Activated naive CD8-positive, alpha-beta T cell treated with anti-CD3 and anti-CD28 coated beads, Interleukin-2, amount 10 ng/mL, durations not matched to agents 7 days and 5 days (primary cell): Measurements from ENCODE around the gene DSTN. TPM values are rescaled to one million over a fixed set of nuclear protein-coding genes. Genes with fewer than 3 reads are reported as not detected.

Experiments
- ATAC-seq: fragments of 150-1000 bp; cut with Tn5 transposase; one replicate; pipeline ENCODE4 v1.10.0; 2021; ENCODE audit warnings: low read depth, moderate library complexity
- POLR2A ChIA-PET: fragments of 350-600 bp; sonication (Branson Sonifier 250); formaldehyde crosslinking; loops from one replicate; lab custom pipeline; 2021; ENCODE audit warnings: antibody characterized with exemption; lab: Charles Lee
- DNase-seq: peaks from one replicate; pipeline ENCODE4 v3.0.0; 2021
- H3K27ac Mint-ChIP-seq: one replicate; pipeline ENCODE4 v1.8.0; 2022; ENCODE audit warnings: mild to moderate bottlenecking, mixed read lengths
- H3K27me3 Mint-ChIP-seq: one replicate; pipeline ENCODE4 v1.8.0; 2022; ENCODE audit warnings: mild to moderate bottlenecking, moderate library complexity, mixed read lengths
- H3K36me3 Mint-ChIP-seq: one replicate; pipeline ENCODE4 v1.8.0; 2021; ENCODE audit warnings: mild to moderate bottlenecking, mixed read lengths
- H3K4me1 Mint-ChIP-seq: one replicate; pipeline ENCODE4 v1.8.0; 2021; ENCODE audit warnings: mixed read lengths
- H3K4me3 Mint-ChIP-seq: one replicate; pipeline ENCODE4 v1.8.0; 2022; ENCODE audit warnings: mild to moderate bottlenecking, moderate library complexity, mixed read lengths
- H3K9me3 Mint-ChIP-seq: one replicate; pipeline ENCODE4 v1.8.0; 2021; ENCODE audit warnings: mixed read lengths
- total RNA-seq, 2 experiments: library from RNA; stranded (reverse); gene quantifications; one replicate each; pipeline ENCODE4 v1.2.3, GENCODE V29; 2021

DSTN gene
- total RNA-seq, 2 experiments from 2014 or later: 41.7 to 47.5 TPM

DNA sequence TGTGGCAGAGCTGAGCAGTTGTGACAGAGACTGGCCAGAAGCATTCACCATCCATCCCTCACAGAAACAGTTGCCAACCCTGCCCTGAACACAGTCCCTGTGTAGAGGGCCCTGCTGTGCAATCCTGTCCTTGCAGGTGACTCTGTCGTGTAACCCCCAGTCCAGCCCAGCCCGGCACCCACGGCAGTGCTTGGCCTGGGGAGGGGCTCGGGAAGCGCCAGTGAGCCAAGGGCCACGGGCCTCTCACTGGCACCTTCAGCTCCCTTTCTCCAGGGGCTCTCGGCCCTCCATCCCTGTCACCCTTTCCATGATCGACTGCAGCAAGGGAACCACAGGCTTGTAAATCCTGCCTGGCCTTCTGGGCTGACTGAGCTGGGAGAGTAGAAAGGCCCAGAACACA, 59.1 kb downstream of the DSTN start:
- no peak overlapping the region for H3K27ac Mint-ChIP-seq
- no peak for DNase-seq
- H3K36me3 Mint-ChIP-seq: peaks cover 15% of the 10 kb centered on the region
- H3K4me3 Mint-ChIP-seq: no peak overlapping the region
- H3K9me3 Mint-ChIP-seq: no peaks in the 10 kb centered on the region
- ATAC-seq: no peak
- POLR2A ChIA-PET: no interaction called here
- H3K4me1 Mint-ChIP-seq: no peaks in the 10 kb centered on the region
- H3K27me3 Mint-ChIP-seq: no peaks in the 10 kb centered on the region

DNA sequence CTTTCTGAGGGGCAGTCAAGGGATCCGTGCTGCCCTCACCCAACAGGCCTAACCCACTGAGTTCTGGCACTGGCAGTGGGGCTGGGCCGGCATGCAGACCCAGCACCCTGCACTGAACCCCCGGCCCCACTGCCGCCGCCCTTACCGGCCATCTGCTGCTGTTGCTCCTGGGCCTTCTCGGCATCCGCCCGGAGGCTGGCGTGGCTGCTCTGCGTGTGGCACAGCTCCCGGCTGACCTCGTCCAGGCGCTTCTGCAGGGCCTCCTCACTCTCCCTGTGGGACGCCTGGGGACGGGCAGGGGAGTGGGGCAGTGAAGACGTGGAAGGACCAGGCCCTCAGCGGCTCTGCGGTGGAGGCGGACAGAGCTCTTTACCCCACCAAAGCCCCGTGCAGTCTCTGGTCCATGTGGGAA, 59.8 kb downstream of the DSTN start:
- DNase-seq (no peak), ATAC-seq (no peak)
- Mint-ChIP-seq H3K4me1 (no peaks in the 10 kb centered on the region), H3K27ac (no peak overlapping the region), H3K36me3 (peaks cover 15% of the 10 kb centered on the region), H3K9me3 (no peaks in the 10 kb centered on the region), H3K4me3 (no peak overlapping the region), H3K27me3 (no peaks in the 10 kb centered on the region)
- POLR2A ChIA-PET: no interaction called here

DNA sequence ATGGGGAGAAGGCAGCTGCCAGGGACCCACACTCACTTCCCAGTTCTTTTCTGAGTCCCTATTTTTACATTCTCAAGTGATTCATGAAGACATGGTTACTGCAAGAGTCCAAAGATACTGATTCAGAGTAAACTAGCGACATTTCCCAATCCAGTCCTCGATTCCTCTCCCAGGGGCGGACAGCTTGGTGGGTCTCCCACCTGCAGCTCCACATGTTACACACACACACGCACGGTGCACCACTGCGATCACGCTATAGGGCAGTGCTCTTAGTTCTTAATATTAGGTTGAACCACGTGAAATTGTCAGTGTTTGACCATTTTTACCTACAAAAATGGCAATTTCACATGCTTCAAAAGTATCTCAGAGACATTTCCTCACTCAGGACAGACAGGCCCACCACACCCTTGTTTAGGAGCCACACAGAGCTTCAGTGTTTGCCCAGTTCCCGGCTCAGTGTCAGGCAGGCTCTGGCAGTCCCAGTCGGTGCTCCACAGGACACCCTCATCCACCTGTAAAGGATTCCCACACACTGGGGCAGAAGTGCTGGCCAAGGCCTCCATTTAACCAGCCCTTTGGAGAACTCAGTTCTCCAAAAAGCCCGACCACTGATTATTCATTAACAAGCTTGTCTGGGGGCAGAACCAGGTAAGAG, 60.4 kb downstream of the DSTN start:
- H3K27me3 Mint-ChIP-seq: no peaks in the 10 kb centered on the region
- H3K27ac Mint-ChIP-seq: no peak overlapping the region

DNA sequence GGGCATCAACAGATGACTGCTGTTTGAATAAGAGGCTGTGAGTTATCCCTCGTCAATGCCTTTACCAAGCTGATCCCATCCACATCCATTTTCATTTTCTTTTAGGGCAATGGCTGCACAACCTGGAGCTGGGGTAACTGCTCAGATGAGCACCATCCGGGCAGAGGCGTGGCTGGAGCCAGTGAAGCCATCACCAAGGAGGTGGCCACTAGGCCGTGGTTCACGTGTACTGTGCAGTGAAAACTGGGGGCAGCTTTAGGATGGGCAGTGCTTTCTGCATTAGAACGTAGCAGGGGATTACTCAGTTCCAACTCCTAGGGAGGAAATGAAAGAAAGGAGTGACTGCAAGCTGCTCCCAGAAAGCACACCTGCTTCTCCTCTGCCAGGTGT, 60.9 kb downstream of the DSTN start:
- Mint-ChIP-seq H3K27ac (no peak overlapping the region), H3K36me3 (peaks cover 13% of the 10 kb centered on the region), H3K4me3 (no peak overlapping the region), H3K27me3 (no peaks in the 10 kb centered on the region), H3K4me1 (no peaks in the 10 kb centered on the region), H3K9me3 (no peaks in the 10 kb centered on the region)
- DNase-seq (no peak), ATAC-seq (no peak)
- POLR2A ChIA-PET: interaction anchor here (0.5 kb wide), 1 partner anchor 98 kb away, joined by 4 read pairs; no protein-coding TSS in a partner anchor

More for the DNA sequence above, 60.4 kb downstream of the DSTN start:
- no peak for ATAC-seq
- peaks cover 15% of the 10 kb centered on the region for H3K36me3 Mint-ChIP-seq
- no peak overlapping the region for H3K4me3 Mint-ChIP-seq
- H3K4me1 Mint-ChIP-seq: no peaks in the 10 kb centered on the region
- no peaks in the 10 kb centered on the region for H3K9me3 Mint-ChIP-seq
- no peak for DNase-seq
- POLR2A ChIA-PET: no interaction called here

DNA sequence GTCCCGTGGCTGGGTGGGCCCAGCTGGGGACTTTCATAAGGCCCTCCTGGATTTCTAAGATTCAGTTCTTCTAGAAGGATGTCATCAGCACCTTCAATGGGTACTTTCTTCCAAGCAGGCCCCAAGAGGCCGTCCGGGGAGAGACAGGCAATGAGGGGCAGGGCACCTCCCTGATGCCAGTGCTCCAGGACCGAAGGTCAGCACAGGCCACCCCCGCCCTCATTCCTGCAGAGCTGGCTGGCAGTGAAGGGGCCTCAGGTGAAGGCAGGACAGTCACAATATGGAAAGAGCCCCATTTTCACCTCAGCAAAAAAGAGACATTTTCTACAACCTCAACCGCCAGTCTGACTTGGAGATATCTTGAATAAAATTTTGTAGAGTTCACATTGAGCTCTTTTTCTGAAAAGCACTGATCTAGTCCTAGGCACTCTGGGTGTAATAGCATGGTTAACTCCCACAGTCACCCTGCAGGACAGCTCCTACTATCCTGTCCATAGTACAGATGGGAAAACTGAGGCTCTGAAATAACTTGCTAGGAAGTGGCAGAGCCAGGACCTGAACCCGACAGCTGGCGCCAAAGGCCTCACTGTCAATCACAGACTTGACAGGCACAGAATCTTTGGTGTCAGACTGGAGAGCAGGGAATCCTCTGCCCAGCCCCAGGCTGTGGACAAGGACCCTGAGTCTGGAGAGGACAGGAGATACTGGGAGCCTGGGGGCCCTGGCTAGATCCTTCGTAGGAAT, 61.9 kb downstream of the DSTN start:
- no peak overlapping the region for H3K27ac Mint-ChIP-seq
- no peaks in the 10 kb centered on the region for H3K9me3 Mint-ChIP-seq
- no peak overlapping the region for H3K4me3 Mint-ChIP-seq
- no peaks in the 10 kb centered on the region for H3K4me1 Mint-ChIP-seq
- no peaks in the 10 kb centered on the region for H3K27me3 Mint-ChIP-seq
- H3K36me3 Mint-ChIP-seq: peaks cover 14% of the 10 kb centered on the region
- POLR2A ChIA-PET: no interaction called here
- no peak for DNase-seq
- no peak for ATAC-seq

DNA sequence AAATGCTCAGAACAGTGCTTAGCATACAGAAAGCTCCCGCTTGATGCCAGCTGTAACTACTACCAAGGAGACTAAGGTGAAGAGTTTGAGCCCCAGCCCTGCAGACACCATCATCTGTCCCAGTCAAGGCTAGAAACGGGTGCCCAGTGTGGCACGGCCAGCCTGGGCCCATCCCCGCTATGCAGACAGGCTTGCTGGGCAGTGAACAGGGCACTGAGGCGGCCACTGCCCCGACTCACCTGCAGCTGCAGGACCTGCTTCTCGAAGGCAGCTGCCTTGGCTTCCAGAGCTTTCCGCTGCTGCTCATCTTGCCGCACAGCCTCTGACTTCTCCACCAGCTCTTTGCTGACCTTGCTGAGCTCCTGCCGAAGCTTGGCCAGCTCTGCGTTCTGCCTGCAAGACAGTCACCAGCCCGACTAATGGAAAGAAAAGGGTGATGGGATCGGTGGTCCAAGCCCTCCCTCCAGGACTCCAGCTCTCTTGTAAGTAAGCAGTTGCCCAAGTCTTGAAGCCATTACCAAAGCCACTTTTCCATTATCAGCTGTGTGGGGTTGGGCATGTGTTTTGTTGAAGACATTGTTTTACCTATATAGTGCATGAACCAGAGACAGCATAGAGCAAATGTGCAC, 63.5 kb downstream of the DSTN start:
- Mint-ChIP-seq H3K27ac (no peak overlapping the region), H3K9me3 (no peaks in the 10 kb centered on the region), H3K4me3 (no peak overlapping the region), H3K4me1 (no peaks in the 10 kb centered on the region), H3K27me3 (no peaks in the 10 kb centered on the region), H3K36me3 (peaks cover 13% of the 10 kb centered on the region)
- DNase-seq (no peak), ATAC-seq (no peak)
- POLR2A ChIA-PET: no interaction called here

DNA sequence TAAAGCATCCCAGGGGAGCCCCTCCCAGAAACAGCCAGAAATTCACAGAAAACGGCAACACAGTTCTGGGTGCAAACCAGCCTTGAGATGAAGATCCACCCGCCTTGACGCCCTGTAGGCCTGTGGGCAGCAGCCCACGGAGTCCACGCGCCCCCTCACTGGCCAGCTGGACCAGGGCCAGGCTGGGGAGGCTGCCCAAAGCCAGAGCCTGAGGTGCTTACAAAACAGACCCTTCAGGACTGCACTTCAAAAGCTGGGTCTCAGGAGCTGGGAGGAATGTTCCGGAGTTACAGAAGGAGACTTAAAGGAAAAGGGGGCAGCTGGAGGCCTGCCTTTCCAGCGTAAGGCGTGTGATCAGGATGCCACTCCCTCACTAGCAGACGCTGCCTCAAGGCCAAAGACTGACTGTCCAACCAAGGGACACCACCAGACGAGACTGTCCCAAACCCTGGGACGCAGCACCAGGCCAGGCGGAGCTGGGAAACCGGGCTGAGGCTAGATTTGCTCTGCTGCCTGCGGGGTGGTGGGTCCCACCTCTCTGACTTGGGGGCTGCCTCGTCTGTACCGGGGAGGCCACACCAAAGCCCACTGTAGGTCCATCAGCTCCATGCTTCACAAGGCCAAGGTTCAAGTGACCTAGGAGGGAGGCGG, 64.1 kb downstream of the DSTN start:
- H3K36me3 Mint-ChIP-seq: peaks cover 11% of the 10 kb centered on the region
- no peaks in the 10 kb centered on the region for H3K9me3 Mint-ChIP-seq
- DNase-seq (no peak), ATAC-seq (no peak)
- H3K4me1 Mint-ChIP-seq: no peaks in the 10 kb centered on the region
- H3K4me3 Mint-ChIP-seq: no peak overlapping the region
- no peak overlapping the region for H3K27ac Mint-ChIP-seq
- POLR2A ChIA-PET: no interaction called here
- no peaks in the 10 kb centered on the region for H3K27me3 Mint-ChIP-seq

DNA sequence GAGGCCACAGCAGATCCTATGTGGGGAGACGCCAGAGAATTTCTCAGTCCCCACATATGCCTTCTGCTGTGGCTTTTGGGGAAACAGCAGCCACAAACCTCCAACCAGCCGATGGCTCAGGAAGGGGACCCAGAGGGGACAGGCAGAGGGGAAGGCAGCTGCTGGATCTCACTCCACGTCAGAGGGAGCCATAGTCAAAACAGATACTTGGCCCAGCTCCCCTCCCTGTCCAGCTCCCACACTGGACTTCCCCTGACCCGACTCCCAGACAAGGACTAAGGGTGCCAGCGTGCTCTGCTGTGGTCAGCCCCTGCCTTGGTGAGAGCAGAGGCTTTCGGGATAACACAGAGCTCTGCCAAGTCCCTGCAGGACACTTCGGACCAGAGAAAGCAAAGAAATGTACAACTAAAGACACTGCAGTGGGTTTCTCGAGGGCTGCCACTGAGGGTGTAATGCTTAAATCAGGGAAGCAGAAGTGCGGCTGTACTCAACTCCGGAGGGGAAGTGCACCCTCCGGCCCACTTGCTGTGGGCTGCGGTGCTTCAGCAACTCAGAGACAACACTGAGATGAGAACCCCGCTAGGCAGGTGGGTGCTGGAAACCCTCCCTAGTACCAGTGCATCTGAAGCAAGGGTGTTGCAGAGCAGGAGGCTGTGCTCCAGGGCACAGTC, 64.9 kb downstream of the DSTN start:
- no peaks in the 10 kb centered on the region for H3K4me1 Mint-ChIP-seq
- no peak overlapping the region for H3K27ac Mint-ChIP-seq
- no peak for DNase-seq

DNA sequence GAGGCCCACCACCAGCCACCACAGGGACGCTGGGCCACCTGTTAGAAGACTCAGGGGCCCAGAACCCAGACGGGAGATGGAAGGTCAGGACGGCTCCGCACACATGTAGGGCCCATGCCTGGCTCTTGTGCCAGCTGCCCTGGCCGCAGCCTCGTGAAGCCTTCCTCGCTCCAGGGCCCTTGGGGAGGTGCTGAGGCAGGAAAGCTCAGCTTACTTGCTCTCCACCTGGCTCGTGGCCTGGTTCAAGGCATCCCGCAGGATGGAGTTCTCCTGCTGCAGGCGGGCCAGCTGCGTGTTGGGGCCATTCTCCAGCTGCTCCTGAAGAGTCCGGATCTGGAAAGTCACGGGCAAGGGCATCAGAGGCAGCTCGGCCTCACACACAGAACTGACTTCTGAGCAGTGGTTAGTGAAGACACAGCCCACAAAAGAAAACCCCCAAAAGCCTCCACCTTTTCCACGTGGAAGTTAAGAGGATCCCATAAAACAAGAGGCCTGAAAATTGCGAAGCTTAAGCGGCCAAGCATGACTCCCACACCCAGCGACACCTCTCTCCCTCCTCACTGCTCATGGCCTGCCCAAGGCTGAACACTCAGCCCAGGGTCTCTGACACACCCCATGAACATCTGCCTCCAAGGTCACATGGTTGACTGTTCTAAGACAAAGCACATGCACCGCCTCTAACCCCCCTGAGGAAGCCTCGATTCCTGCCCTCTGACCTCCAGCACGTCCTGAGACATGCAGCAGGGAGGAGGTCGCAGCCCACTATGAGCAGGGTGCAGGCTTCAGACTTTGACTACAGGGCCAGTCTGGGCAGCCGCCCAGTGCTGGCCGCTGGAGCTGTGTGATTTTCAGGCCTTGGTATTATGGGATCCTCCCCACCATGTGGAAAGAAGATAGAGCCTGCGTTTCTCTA, 65.7 kb downstream of the DSTN start:
- ATAC-seq (no peak), DNase-seq (no peak)
- Mint-ChIP-seq H3K36me3 (peaks cover 12% of the 10 kb centered on the region), H3K27ac (no peak overlapping the region), H3K4me3 (no peak overlapping the region), H3K27me3 (no peaks in the 10 kb centered on the region), H3K4me1 (no peaks in the 10 kb centered on the region), H3K9me3 (no peaks in the 10 kb centered on the region)
- POLR2A ChIA-PET: interaction anchor here (0.6 kb wide), 1 partner anchor 46 kb away, joined by 4 read pairs; no protein-coding TSS in a partner anchor

More for the DNA sequence above, 64.9 kb downstream of the DSTN start:
- no peak for ATAC-seq
- H3K4me3 Mint-ChIP-seq: no peak overlapping the region
- no peaks in the 10 kb centered on the region for H3K9me3 Mint-ChIP-seq
- POLR2A ChIA-PET: no interaction called here
- H3K36me3 Mint-ChIP-seq: peaks cover 11% of the 10 kb centered on the region
- H3K27me3 Mint-ChIP-seq: no peaks in the 10 kb centered on the region

DNA sequence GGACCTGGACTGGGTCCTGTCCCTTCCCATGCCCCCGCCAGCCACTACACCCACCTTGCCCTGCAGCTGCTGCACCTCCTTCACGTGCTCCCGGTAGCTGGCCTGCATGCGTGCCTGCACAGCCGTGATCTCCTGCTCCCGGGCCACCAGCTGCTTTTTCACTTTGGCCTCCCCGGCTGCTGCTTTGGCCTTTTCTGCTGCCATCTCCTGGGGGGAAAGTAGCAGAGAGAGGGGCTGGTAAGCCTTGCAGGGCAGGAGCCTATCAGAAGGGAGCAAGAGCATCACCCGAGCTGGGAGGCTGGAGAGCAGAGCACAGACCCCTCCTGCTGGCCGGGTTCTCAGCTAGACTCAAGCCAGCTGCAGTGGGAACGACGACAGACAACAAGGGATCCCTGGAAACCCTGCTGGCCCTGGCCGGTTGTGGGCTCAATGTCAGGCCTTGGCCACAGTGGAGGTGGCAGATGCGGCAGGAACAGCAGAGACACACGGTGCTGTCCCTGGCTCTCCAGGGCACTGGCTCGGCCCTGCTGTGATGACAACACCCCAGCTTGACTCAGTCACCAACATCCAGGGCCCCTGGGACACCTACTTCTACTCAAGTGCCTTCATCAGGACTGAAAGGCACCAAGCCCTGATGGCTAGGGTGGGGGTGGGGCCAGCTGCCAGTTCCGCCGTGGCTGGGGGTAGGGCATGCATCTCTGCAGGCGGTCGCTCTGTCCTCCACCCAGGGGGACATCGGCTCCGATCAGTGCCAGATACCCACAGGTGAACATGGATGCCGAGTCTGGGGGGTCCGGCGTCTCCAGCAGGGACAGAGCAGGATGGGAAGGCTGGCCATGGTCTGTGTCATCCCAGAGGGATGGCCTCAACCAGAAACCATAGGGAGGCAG, 66.9 kb downstream of the DSTN start:
- DNase-seq (no peak), ATAC-seq (no peak)
- no peak overlapping the region for H3K27ac Mint-ChIP-seq
- H3K36me3 Mint-ChIP-seq: peaks cover 10% of the 10 kb centered on the region
- no peaks in the 10 kb centered on the region for H3K9me3 Mint-ChIP-seq
- no peak overlapping the region for H3K4me3 Mint-ChIP-seq
- no peaks in the 10 kb centered on the region for H3K4me1 Mint-ChIP-seq
- POLR2A ChIA-PET: no interaction called here
- H3K27me3 Mint-ChIP-seq: no peaks in the 10 kb centered on the region

DNA sequence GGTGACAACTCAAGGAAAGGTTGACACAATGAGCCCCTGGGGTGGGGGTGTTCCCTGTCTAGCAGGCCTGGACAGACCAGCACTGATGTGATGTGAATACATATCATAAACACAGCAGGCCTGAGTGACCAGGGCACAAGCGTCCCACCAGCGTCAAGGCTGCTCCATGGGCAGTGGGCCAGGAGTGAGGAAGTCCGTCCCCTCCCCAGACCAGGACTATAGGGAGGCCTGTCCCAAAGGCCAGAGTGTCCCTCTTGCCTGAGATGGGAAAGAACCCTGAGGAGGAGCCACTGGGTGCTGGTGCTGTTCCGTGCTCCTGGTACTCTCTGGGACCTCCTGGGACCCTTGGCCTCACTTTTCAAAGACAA, 67.5 kb downstream of the DSTN start:
- H3K27me3 Mint-ChIP-seq: no peaks in the 10 kb centered on the region
- H3K4me1 Mint-ChIP-seq: no peaks in the 10 kb centered on the region
- H3K4me3 Mint-ChIP-seq: no peak overlapping the region
- no peak for DNase-seq
- no peak for ATAC-seq
- POLR2A ChIA-PET: no interaction called here
- no peak overlapping the region for H3K27ac Mint-ChIP-seq
- no peaks in the 10 kb centered on the region for H3K9me3 Mint-ChIP-seq
- H3K36me3 Mint-ChIP-seq: peaks cover 10% of the 10 kb centered on the region
